Endothelial cell of umbilical vein (primary cell): ENCODE results near the gene KL. TPM values are rescaled to one million over a fixed set of nuclear protein-coding genes. Genes with fewer than 3 reads are reported as not detected.

ENCODE experiments used
- BruUV-seq: library from RNA; stranded (reverse); fragments of 400-500 nt; replicated peaks from 2 replicates; lab custom pipeline; 2021; lab: Mats Ljungman, UMichigan
- CTCF ChIA-PET: fragments of 300-600, 350-600 bp; sonication (Branson Sonifier 250); formaldehyde crosslinking; loops from one replicate; lab custom pipeline; 2021; ENCODE audit warnings: antibody characterized with exemption, inconsistent platforms; lab: Charles Lee
- POLR2A ChIA-PET: fragments of 300-600, 350-600 bp; sonication (Branson Sonifier 250); formaldehyde crosslinking; loops from one replicate; lab custom pipeline; 2021; ENCODE audit warnings: antibody characterized with exemption, inconsistent platforms; lab: Charles Lee
- DNase-seq: peaks from one replicate; pipeline ENCODE4 v3.0.0-alpha.2; 2011; ENCODE audit warnings: low read depth, low spot score
- FAIRE-seq: peaks from 2 replicates; lab custom pipeline; 2011; peaks lifted over from hg19 to GRCh38; lab: Jason Lieb, UNC
- H2AFZ ChIP-seq: 2 replicates; pipeline ENCODE4 v1.6.0; 2012; ENCODE audit warnings: low read depth, low read length, control low read depth, inconsistent platforms
- H3K27ac ChIP-seq: 2 replicates; pipeline ENCODE4 v1.5.1; 2011; ENCODE audit warnings: low read depth, mild to moderate bottlenecking, control low read depth, low read length, moderate library complexity; ENCODE audit not compliant: insufficient read depth
- H3K27me3 ChIP-seq, 2 experiments: 2 replicates each; pipeline versions ENCODE4 v1.6.0 to v1.6.1; 2011; ENCODE audit warnings: low read length in 2 of 2, mixed read lengths in 1 of 2; ENCODE audit not compliant: control insufficient read depth in 2 of 2, insufficient read depth in 2 of 2
- H3K36me3 ChIP-seq, 2 experiments: 2 replicates in 1 of 2; 3 replicates in 1 of 2; pipeline ENCODE4 v1.5.1; 2011; ENCODE audit warnings: low read length in 2 of 2, mild to moderate bottlenecking in 1 of 2, moderate library complexity in 1 of 2; ENCODE audit not compliant: control insufficient read depth in 2 of 2, insufficient read depth in 2 of 2; ENCODE audit errors: extremely low read depth in 1 of 2
- H3K4me1 ChIP-seq: 3 replicates; pipeline ENCODE4 v1.5.1; 2011; ENCODE audit warnings: mild to moderate bottlenecking, low read length; ENCODE audit not compliant: control insufficient read depth, insufficient read depth; ENCODE audit errors: extremely low read depth
- H3K4me2 ChIP-seq: 2 replicates; pipeline ENCODE4 v1.6.1; 2011; ENCODE audit warnings: low read length, control low read depth, mixed read lengths; ENCODE audit not compliant: insufficient read depth
- H3K4me3 ChIP-seq, 3 experiments: fragments of 200-600 bp in 1 of 3; sonication (generic), shearing (Covaris generic) in 1 of 3; replicated peaks in 1 of 3; 2 replicates each; pipeline ENCODE4 v1.5.1; 2011 to 2016; ENCODE audit warnings: control low read depth in 3 of 3, low read length in 3 of 3, mild to moderate bottlenecking in 2 of 3, inconsistent platforms in 1 of 3, low read depth in 1 of 3, moderate library complexity in 1 of 3; ENCODE audit not compliant: insufficient read depth in 1 of 3
- H3K79me2 ChIP-seq: 2 replicates; pipeline ENCODE4 v1.6.0; 2012; ENCODE audit warnings: low read length, inconsistent platforms; ENCODE audit not compliant: control insufficient read depth, insufficient read depth
- H3K9ac ChIP-seq: replicated peaks from 2 replicates; pipeline ENCODE3; 2011; ENCODE audit warnings: low read length, control low read depth; ENCODE audit not compliant: insufficient read depth; ENCODE audit errors: extremely low read depth
- H3K9me1 ChIP-seq: replicated peaks from 3 replicates; pipeline ENCODE4 v1.6.0; 2011; ENCODE audit warnings: mild to moderate bottlenecking, low read length; ENCODE audit not compliant: control insufficient read depth, insufficient read depth; ENCODE audit errors: extremely low read depth
- H3K9me3 ChIP-seq: replicated peaks from 2 replicates; pipeline ENCODE4 v1.5.1; 2012; ENCODE audit warnings: low read length, inconsistent platforms; ENCODE audit not compliant: control insufficient read depth, insufficient read depth
- H4K20me1 ChIP-seq: replicated peaks from 2 replicates; pipeline ENCODE3; 2011; ENCODE audit warnings: mild to moderate bottlenecking, low read length; ENCODE audit not compliant: control insufficient read depth, insufficient read depth; ENCODE audit errors: extremely low read depth
- CTCF ChIP-seq, 2 donors: IDR thresholded peaks; 1 replicate in 1 of 2; 2 replicates in 1 of 2; pipeline ENCODE4 v1.5.1; 2011; ENCODE audit warnings: low read length in 2 of 2, mild to moderate bottlenecking in 2 of 2, moderate library complexity in 2 of 2, control low read depth in 1 of 2, inconsistent platforms in 1 of 2, low read depth in 1 of 2; ENCODE audit not compliant: insufficient read depth in 1 of 2; ENCODE audit errors: extremely low read depth in 1 of 2
- EZH2 ChIP-seq: IDR thresholded peaks from 2 replicates; pipeline ENCODE4 v1.6.1; 2012; ENCODE audit warnings: borderline replicate concordance, low read depth, mild to moderate bottlenecking, moderate library complexity, low read length, inconsistent platforms; ENCODE audit not compliant: severe bottlenecking
- FOS ChIP-seq: IDR thresholded peaks from 2 replicates; pipeline ENCODE4 v1.6.1; 2011; ENCODE audit warnings: mild to moderate bottlenecking, low read length, moderate library complexity, borderline replicate concordance; ENCODE audit not compliant: insufficient read depth
- GATA2 ChIP-seq: IDR thresholded peaks from 2 replicates; pipeline ENCODE4 v1.7.0; 2011; ENCODE audit warnings: low read depth, mild to moderate bottlenecking, moderate library complexity, mixed read lengths, low read length; ENCODE audit not compliant: insufficient read length, insufficient read depth
- JUN ChIP-seq: IDR thresholded peaks from 2 replicates; pipeline ENCODE4 v1.6.1; 2011; ENCODE audit warnings: borderline replicate concordance, low read depth; ENCODE audit not compliant: insufficient read length, insufficient read depth
- MAX ChIP-seq: IDR thresholded peaks from 2 replicates; pipeline ENCODE4 v1.6.1; 2011; ENCODE audit not compliant: insufficient read depth, insufficient read length
- MYC ChIP-seq: IDR thresholded peaks from one replicate; pipeline ENCODE4 v1.6.1; 2011; ENCODE audit warnings: mild to moderate bottlenecking, low read depth, low read length
- POLR2A ChIP-seq: IDR thresholded peaks from 2 replicates; pipeline ENCODE4 v1.6.1; 2012; ENCODE audit warnings: low read depth, mild to moderate bottlenecking, control low read depth, low read length
- POLR2AphosphoS5 ChIP-seq: IDR thresholded peaks from 2 replicates; pipeline ENCODE4 v1.6.1; 2012; ENCODE audit warnings: low read depth, mild to moderate bottlenecking, control low read depth, low read length, moderate library complexity; ENCODE audit not compliant: insufficient read depth
- dilution Hi-C: fragments of 300-500 bp; cut with MboI; formaldehyde crosslinking; loops from one replicate; pipeline ENCODE4 v1.15.0; 2019; ENCODE audit warnings: low sequenced_read_pairs; ENCODE audit not compliant: extremely low pct_ligation_motif_present
- intact Hi-C: fragments of 100-400 bp; cut with micrococcal nuclease; formaldehyde crosslinking; loops from one replicate; pipeline ENCODE4 v1.10.0; 2022
- polyA plus RNA-seq, 4 experiments: library from polyadenylated mRNA; depleted of rRNA in 3 of 4; stranded (reverse) in 3 of 4; unstranded in 1 of 4; fragments of >200 nt; gene quantifications; 2 replicates each; pipeline versions ENCODE4 v1.2.1 to v1.2.3, GENCODE V29; 2011 to 2012; ENCODE audit warnings: missing spikeins in 1 of 4
- total RNA-seq: library from RNA; stranded (reverse); gene quantifications from 2 replicates; pipeline ENCODE4 v1.2.3, GENCODE V29; 2021

KL gene
- total and polyA plus RNA-seq, 2 donors (not counting 3 experiments of a cell fraction or from before 2014, with no cell fraction given), result 0.01 to 0.07 TPM

- no peak for DNase-seq
- Histone ChIP-seq H3K4me3 (no peak overlapping the region), H2AFZ (no peak overlapping the region), H3K36me3 (peaks cover 5 to 6% of the 10 kb centered on the region in 2 experiments), H3K79me2 (no peaks in the 10 kb centered on the region), H3K9me3 (no peaks in the 10 kb centered on the region), H3K27ac (no peak overlapping the region), H4K20me1 (no peaks in the 10 kb centered on the region), H3K9me1 (no peaks in the 10 kb centered on the region), H3K4me1 (no peaks in the 10 kb centered on the region), H3K4me2 (no peak overlapping the region), H3K27me3 (no peaks in the 10 kb centered on the region), H3K9ac (no peak overlapping the region)
- intact Hi-C loops, result no loop called here
- ChIA-PET POLR2A (no interaction called here), CTCF (interaction anchor here (1.7 kb wide), 1 partner anchor 44 kb away, joined by 6 read pairs; no protein-coding TSS in a partner anchor)
- no TSS peak for BruUV-seq
- dilution Hi-C loops, result no loop called here
- TF ChIP-seq POLR2A (no peak), MYC (no peak), GATA2 (no peak), EZH2 (no peak), MAX (no peak), CTCF (IDR thresholded peaks at IDR 0.05; ENCODE audit: extremely low read depth in 1 of 2, insufficient read depth in 1 of 2, low read depth in 1 of 2, low read length in 2 of 2) (no peak), JUN (no peak), FOS (no peak), POLR2AphosphoS5 (no peak)
- FAIRE-seq, result no peak
Observed at GRCh38 chr13:33100886-33101285, 84.7 kb downstream of the KL start.
